HL-60 (cell line): Measurements from ENCODE around the gene MS4A18.

Source experiments
- CTCF ChIP-seq: IDR thresholded peaks from one replicate; pipeline ENCODE4 v1.5.1; 2011; ENCODE audit warnings: low read length, control low read depth, inconsistent platforms; ENCODE audit not compliant: insufficient read depth
- GABPA ChIP-seq: IDR thresholded peaks from 2 replicates; pipeline ENCODE4 v1.6.1; 2012; ENCODE audit warnings: low read depth
- POLR2AphosphoS5 ChIP-seq: IDR thresholded peaks from 2 replicates; pipeline ENCODE4 v1.6.1; 2012; ENCODE audit warnings: low read depth
- REST ChIP-seq: IDR thresholded peaks from 2 replicates; pipeline ENCODE4 v1.6.1; 2012; ENCODE audit warnings: low read depth; ENCODE audit not compliant: insufficient replicate concordance

- no peak for TF ChIP-seq CTCF
- no peak for TF ChIP-seq REST
- TF ChIP-seq POLR2AphosphoS5: no peak
- no peak for TF ChIP-seq GABPA
These were observed 66.8 kb downstream of the MS4A18 start for GRCh38 chr11:60791153-60791933.
